GM23338 (cell line): ENCODE measurements around the gene CPTP. TPM values are rescaled to one million over a fixed set of nuclear protein-coding genes. Genes with fewer than 3 reads are reported as not detected.

Experiments used
- ATAC-seq: fragments of 200-7000 bp; cut with Tn5 transposase; 3 replicates; pipeline ENCODE4 v1.9.1; 2020
- DNase-seq: peaks from one replicate; pipeline ENCODE4 v3.0.0-alpha.2; 2015; ENCODE audit warnings: low spot score
- H2AFZ ChIP-seq: fragments of 200-600 bp; sonication (generic); 2 replicates; pipeline ENCODE4 v1.8.0; 2016; ENCODE audit warnings: antibody characterized with exemption, mild to moderate bottlenecking, moderate library complexity
- H3F3A ChIP-seq: fragments of 200-600 bp; sonication (generic); replicated peaks from 2 replicates; pipeline ENCODE4 v1.8.0; 2017; ENCODE audit warnings: antibody characterized with exemption, mixed run types, low read depth
- H3K27ac ChIP-seq: fragments of 200-600 bp; sonication (generic); 2 replicates; pipeline ENCODE4 v1.6.1; 2016; ENCODE audit warnings: low read depth
- H3K27me3 ChIP-seq: fragments of 200-600 bp; sonication (generic); 2 replicates; pipeline ENCODE4 v1.8.0; 2016; ENCODE audit warnings: mild to moderate bottlenecking, mixed run types, moderate library complexity; ENCODE audit not compliant: insufficient read depth
- H3K36me3 ChIP-seq: fragments of 200-600 bp; sonication (generic); 2 replicates; pipeline ENCODE4 v1.8.0; 2016; ENCODE audit warnings: mild to moderate bottlenecking; ENCODE audit not compliant: insufficient read depth
- H3K4me1 ChIP-seq: fragments of 200-600 bp; sonication (generic); 2 replicates; pipeline ENCODE4 v1.8.0; 2016; ENCODE audit warnings: mild to moderate bottlenecking, moderate library complexity; ENCODE audit not compliant: insufficient read depth
- H3K4me2 ChIP-seq: fragments of 200-600 bp; sonication (generic); 2 replicates; pipeline ENCODE4 v1.7.1; 2017; ENCODE audit warnings: mixed run types
- H3K4me3 ChIP-seq: fragments of 200-600 bp; sonication (generic); 2 replicates; pipeline ENCODE4 v1.6.1; 2016; ENCODE audit warnings: mixed run types
- H3K79me2 ChIP-seq: fragments of 200-600 bp; sonication (generic); replicated peaks from 2 replicates; pipeline ENCODE4 v1.8.0; 2017; ENCODE audit warnings: mild to moderate bottlenecking; ENCODE audit not compliant: insufficient read depth
- H3K9me2 ChIP-seq: fragments of 200-600 bp; sonication (generic); 2 replicates; pipeline ENCODE4 v1.8.0; 2017; ENCODE audit not compliant: insufficient read depth
- H4K20me1 ChIP-seq: fragments of 200-600 bp; sonication (generic); replicated peaks from 2 replicates; pipeline ENCODE4 v1.8.0; 2017; ENCODE audit warnings: mild to moderate bottlenecking; ENCODE audit not compliant: insufficient read depth
- H3K27ac Mint-ChIP-seq: 2 replicates; pipeline ENCODE4 v1.8.0; 2020; ENCODE audit warnings: inconsistent platforms, mild to moderate bottlenecking, moderate library complexity, mixed read lengths
- H3K27me3 Mint-ChIP-seq: 3 replicates; pipeline ENCODE4 v1.8.0; 2022; ENCODE audit warnings: low read depth, mild to moderate bottlenecking, moderate library complexity, mixed read lengths, inconsistent platforms; ENCODE audit not compliant: insufficient read depth, poor library complexity
- H3K36me3 Mint-ChIP-seq: 3 replicates; pipeline ENCODE4 v1.8.0; 2021; ENCODE audit warnings: low read depth, mild to moderate bottlenecking, inconsistent platforms, moderate library complexity, mixed read lengths
- H3K4me1 Mint-ChIP-seq: 3 replicates; pipeline ENCODE4 v1.8.0; 2020; ENCODE audit warnings: mild to moderate bottlenecking, inconsistent platforms, mixed read lengths
- H3K4me3 Mint-ChIP-seq: 3 replicates; pipeline ENCODE4 v1.8.0; 2021; ENCODE audit warnings: moderate library complexity, mild to moderate bottlenecking, inconsistent platforms, mixed read lengths
- H3K9me3 Mint-ChIP-seq: 3 replicates; pipeline ENCODE4 v1.8.0; 2020; ENCODE audit warnings: moderate library complexity, mild to moderate bottlenecking, inconsistent platforms, mixed read lengths
- CTCF ChIP-seq, 2 experiments: fragments of 200-600 bp in 1 of 2; sonication (generic) in 1 of 2; conservative IDR thresholded peaks; 2 replicates each; pipeline versions ENCODE4 v1.5.1 to v1.6.1; 2016 to 2017; ENCODE audit warnings: antibody characterized with exemption in 2 of 2, low read depth in 2 of 2, mild to moderate bottlenecking in 2 of 2, moderate library complexity in 1 of 2
- ETS1 ChIP-seq: IDR thresholded peaks from 2 replicates; pipeline ENCODE4 v1.6.1; 2016; ENCODE audit warnings: antibody characterized with exemption
- EZH2 ChIP-seq: fragments of 200-600 bp; sonication (generic); IDR thresholded peaks from one replicate; pipeline ENCODE4 v1.8.0; 2017; ENCODE audit warnings: antibody characterized with exemption, mild to moderate bottlenecking, low read depth; ENCODE audit not compliant: unreplicated experiment
- JUNB ChIP-seq: IDR thresholded peaks from one replicate; pipeline ENCODE4 v1.6.1; 2016; ENCODE audit warnings: antibody characterized with exemption; ENCODE audit not compliant: unreplicated experiment
- NANOG ChIP-seq: IDR thresholded peaks from 2 replicates; pipeline ENCODE4 v1.6.1; 2016; ENCODE audit warnings: antibody characterized with exemption, borderline replicate concordance
- STAT1 ChIP-seq: IDR thresholded peaks from one replicate; pipeline ENCODE4 v1.6.1; 2016; ENCODE audit warnings: antibody characterized with exemption; ENCODE audit not compliant: unreplicated experiment
- ZNF114 ChIP-seq: fragments of 250-450 bp; sonication (Bioruptor Pico); IDR thresholded peaks from 2 replicates; pipeline ENCODE4 v1.5.0; 2020; ENCODE audit warnings: mild to moderate bottlenecking, moderate library complexity
- ZNF331 ChIP-seq: fragments of 250-450 bp; sonication (Bioruptor Pico); IDR thresholded peaks from 2 replicates; pipeline ENCODE4 v1.5.0; 2020; ENCODE audit warnings: low read depth, mild to moderate bottlenecking, moderate library complexity
- polyA plus RNA-seq: library from polyadenylated mRNA; unstranded; fragments of >200 nt; fragmentation: Nextera tagmentation; extraction: Ambion mirVana; gene quantifications from 2 replicates; pipeline ENCODE4 v1.2.1, GENCODE V29; 2016
- total RNA-seq: library from RNA; depleted of rRNA; stranded (reverse); fragments of >200 nt; shearing (Covaris generic); gene quantifications from 2 replicates; pipeline ENCODE4 v1.2.3, GENCODE V29; 2014
- TF ChIP-seq, protein P1 (sequence below): fragments of 250-450 bp; sonication (Bioruptor Pico); IDR thresholded peaks from 2 replicates; pipeline ENCODE4 v1.5.0; 2020; ENCODE audit warnings: mild to moderate bottlenecking, moderate library complexity
- TF ChIP-seq, protein P2 (sequence below): IDR thresholded peaks from one replicate; pipeline ENCODE4 v1.6.1; 2018; ENCODE audit warnings: antibody characterized with exemption; ENCODE audit not compliant: unreplicated experiment

Gene CPTP
- total and polyA plus RNA-seq, 2 experiments from 2014 or later = 8.1 to 13.5 TPM

DNA sequence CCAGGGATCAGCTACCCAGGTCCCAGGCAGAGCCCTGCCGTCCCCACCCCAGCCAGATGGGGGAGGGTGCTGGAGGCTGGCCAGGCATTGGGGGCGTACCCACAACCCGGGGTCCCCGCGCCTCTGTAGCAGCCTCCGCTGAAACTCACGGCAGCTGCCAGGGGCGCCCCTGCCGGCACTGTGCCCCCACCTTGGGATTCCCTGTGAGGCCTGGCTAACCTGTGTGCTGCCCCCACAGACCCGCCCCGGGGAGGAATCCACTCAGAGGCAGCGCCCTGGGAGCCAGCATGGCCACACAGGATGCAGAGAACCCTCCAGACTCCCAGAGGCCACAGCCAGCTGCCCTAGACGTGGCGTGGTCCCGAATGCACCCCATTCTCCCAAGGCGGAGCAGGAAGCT is 20.8 kb downstream of the CPTP start (continued):
- TF ChIP-seq, protein P1, sequence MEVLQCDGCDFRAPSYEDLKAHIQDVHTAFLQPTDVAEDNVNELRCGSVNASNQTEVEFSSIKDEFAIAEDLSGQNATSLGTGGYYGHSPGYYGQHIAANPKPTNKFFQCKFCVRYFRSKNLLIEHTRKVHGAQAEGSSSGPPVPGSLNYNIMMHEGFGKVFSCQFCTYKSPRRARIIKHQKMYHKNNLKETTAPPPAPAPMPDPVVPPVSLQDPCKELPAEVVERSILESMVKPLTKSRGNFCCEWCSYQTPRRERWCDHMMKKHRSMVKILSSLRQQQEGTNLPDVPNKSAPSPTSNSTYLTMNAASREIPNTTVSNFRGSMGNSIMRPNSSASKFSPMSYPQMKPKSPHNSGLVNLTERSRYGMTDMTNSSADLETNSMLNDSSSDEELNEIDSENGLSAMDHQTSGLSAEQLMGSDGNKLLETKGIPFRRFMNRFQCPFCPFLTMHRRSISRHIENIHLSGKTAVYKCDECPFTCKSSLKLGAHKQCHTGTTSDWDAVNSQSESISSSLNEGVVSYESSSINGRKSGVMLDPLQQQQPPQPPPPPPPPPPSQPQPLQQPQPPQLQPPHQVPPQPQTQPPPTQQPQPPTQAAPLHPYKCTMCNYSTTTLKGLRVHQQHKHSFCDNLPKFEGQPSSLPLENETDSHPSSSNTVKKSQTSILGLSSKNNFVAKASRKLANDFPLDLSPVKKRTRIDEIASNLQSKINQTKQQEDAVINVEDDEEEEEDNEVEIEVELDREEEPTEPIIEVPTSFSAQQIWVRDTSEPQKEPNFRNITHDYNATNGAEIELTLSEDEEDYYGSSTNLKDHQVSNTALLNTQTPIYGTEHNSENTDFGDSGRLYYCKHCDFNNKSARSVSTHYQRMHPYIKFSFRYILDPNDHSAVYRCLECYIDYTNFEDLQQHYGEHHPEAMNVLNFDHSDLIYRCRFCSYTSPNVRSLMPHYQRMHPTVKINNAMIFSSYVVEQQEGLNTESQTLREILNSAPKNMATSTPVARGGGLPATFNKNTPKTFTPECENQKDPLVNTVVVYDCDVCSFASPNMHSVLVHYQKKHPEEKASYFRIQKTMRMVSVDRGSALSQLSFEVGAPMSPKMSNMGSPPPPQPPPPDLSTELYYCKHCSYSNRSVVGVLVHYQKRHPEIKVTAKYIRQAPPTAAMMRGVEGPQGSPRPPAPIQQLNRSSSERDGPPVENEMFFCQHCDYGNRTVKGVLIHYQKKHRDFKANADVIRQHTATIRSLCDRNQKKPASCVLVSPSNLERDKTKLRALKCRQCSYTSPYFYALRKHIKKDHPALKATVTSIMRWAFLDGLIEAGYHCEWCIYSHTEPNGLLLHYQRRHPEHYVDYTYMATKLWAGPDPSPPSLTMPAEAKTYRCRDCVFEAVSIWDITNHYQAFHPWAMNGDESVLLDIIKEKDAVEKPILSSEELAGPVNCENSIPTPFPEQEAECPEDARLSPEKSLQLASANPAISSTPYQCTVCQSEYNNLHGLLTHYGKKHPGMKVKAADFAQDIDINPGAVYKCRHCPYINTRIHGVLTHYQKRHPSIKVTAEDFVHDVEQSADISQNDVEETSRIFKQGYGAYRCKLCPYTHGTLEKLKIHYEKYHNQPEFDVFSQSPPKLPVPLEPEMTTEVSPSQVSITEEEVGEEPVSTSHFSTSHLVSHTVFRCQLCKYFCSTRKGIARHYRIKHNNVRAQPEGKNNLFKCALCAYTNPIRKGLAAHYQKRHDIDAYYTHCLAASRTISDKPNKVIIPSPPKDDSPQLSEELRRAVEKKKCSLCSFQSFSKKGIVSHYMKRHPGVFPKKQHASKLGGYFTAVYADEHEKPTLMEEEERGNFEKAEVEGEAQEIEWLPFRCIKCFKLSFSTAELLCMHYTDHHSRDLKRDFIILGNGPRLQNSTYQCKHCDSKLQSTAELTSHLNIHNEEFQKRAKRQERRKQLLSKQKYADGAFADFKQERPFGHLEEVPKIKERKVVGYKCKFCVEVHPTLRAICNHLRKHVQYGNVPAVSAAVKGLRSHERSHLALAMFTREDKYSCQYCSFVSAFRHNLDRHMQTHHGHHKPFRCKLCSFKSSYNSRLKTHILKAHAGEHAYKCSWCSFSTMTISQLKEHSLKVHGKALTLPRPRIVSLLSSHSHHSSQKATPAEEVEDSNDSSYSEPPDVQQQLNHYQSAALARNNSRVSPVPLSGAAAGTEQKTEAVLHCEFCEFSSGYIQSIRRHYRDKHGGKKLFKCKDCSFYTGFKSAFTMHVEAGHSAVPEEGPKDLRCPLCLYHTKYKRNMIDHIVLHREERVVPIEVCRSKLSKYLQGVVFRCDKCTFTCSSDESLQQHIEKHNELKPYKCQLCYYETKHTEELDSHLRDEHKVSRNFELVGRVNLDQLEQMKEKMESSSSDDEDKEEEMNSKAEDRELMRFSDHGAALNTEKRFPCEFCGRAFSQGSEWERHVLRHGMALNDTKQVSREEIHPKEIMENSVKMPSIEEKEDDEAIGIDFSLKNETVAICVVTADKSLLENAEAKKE = no peak
- TF ChIP-seq EZH2 (no peak), STAT1 (no peak), ZNF114 (CRISPR knock-in tag) (no peak), ETS1 (no peak)

GRCh38 chr1:1345860-1346500 is 21.4 kb downstream of the CPTP start:
- Histone ChIP-seq H3K9me2 (no peaks in the 10 kb centered on the region), H3K27ac (no peak overlapping the region), H3K4me3 (no peak overlapping the region), H4K20me1 (peaks cover 3% of the 10 kb centered on the region), H3K27me3 (no peaks in the 10 kb centered on the region), H3K36me3 (no peaks in the 10 kb centered on the region), H3K4me1 (peaks cover 7% of the 10 kb centered on the region; the same call in 1 of the 2 replicates), H2AFZ (no peak overlapping the region), H3F3A (peaks cover 9% of the 10 kb centered on the region), H3K4me2 (no peak overlapping the region), H3K79me2 (peaks cover 14% of the 10 kb centered on the region)
- DNase-seq (no peak), ATAC-seq (no peak)
- Mint-ChIP-seq H3K9me3 (no peaks in the 10 kb centered on the region; the same call in 2 of the 3 replicates), H3K4me1 (peaks cover 13% of the 10 kb centered on the region), H3K4me3 (no peak overlapping the region), H3K27me3 (peaks cover 6% of the 10 kb centered on the region), H3K36me3 (peaks cover 6% of the 10 kb centered on the region), H3K27ac (no peak overlapping the region)
- TF ChIP-seq STAT1 = no peak
- no peak for TF ChIP-seq EZH2
- TF ChIP-seq ZNF331 (CRISPR knock-in tag) = no peak
- TF ChIP-seq ZNF114 (CRISPR knock-in tag) = no peak
- TF ChIP-seq JUNB = no peak
- TF ChIP-seq, protein P2, sequence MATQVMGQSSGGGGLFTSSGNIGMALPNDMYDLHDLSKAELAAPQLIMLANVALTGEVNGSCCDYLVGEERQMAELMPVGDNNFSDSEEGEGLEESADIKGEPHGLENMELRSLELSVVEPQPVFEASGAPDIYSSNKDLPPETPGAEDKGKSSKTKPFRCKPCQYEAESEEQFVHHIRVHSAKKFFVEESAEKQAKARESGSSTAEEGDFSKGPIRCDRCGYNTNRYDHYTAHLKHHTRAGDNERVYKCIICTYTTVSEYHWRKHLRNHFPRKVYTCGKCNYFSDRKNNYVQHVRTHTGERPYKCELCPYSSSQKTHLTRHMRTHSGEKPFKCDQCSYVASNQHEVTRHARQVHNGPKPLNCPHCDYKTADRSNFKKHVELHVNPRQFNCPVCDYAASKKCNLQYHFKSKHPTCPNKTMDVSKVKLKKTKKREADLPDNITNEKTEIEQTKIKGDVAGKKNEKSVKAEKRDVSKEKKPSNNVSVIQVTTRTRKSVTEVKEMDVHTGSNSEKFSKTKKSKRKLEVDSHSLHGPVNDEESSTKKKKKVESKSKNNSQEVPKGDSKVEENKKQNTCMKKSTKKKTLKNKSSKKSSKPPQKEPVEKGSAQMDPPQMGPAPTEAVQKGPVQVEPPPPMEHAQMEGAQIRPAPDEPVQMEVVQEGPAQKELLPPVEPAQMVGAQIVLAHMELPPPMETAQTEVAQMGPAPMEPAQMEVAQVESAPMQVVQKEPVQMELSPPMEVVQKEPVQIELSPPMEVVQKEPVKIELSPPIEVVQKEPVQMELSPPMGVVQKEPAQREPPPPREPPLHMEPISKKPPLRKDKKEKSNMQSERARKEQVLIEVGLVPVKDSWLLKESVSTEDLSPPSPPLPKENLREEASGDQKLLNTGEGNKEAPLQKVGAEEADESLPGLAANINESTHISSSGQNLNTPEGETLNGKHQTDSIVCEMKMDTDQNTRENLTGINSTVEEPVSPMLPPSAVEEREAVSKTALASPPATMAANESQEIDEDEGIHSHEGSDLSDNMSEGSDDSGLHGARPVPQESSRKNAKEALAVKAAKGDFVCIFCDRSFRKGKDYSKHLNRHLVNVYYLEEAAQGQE = no peak
- no peak for TF ChIP-seq NANOG
- no peak for TF ChIP-seq ETS1
- TF ChIP-seq CTCF (conservative IDR thresholded peaks at IDR 0.05; ENCODE audit: low read depth in 2 of 2) = no peak
